Loucy (cell line): Measurements from ENCODE around the gene DPF3.

Source experiments
- H2AFZ ChIP-seq: fragments of 200-600 bp; sonication (generic); 2 replicates; pipeline ENCODE4 v1.6.0; 2016; ENCODE audit warnings: antibody characterized with exemption, mild to moderate bottlenecking, low read length, moderate library complexity
- H3F3A ChIP-seq: fragments of 200-600 bp; 2 replicates; pipeline ENCODE4 v1.6.0; 2016; ENCODE audit warnings: antibody characterized with exemption, low read depth, mild to moderate bottlenecking
- H3K27me3 ChIP-seq: fragments of 200-600 bp; sonication (generic); 2 replicates; pipeline ENCODE4 v1.6.1; 2014; ENCODE audit warnings: low read length, mild to moderate bottlenecking; ENCODE audit not compliant: insufficient read depth, poor library complexity, severe bottlenecking
- H3K36me3 ChIP-seq: fragments of 200-600 bp; sonication (generic); 2 replicates; pipeline ENCODE4 v1.6.1; 2016; ENCODE audit warnings: low read length; ENCODE audit not compliant: insufficient read depth
- H3K4me1 ChIP-seq: fragments of 200-600 bp; sonication (generic); 2 replicates; pipeline ENCODE4 v1.5.1; 2014; ENCODE audit warnings: low read length, mild to moderate bottlenecking; ENCODE audit not compliant: insufficient read depth, poor library complexity, severe bottlenecking
- H3K4me2 ChIP-seq: fragments of 200-600 bp; sonication (generic); 2 replicates; pipeline ENCODE4 v1.6.0; 2014; ENCODE audit warnings: antibody characterized with exemption, low read length, low read depth, mild to moderate bottlenecking; ENCODE audit not compliant: poor library complexity, severe bottlenecking
- H3K4me3 ChIP-seq: fragments of 200-600 bp; sonication (generic); 2 replicates; pipeline ENCODE4 v1.5.1; 2014; ENCODE audit warnings: low read length, mild to moderate bottlenecking, mixed read lengths; ENCODE audit not compliant: poor library complexity, severe bottlenecking
- H3K79me2 ChIP-seq: fragments of 200-600 bp; sonication (generic); 2 replicates; pipeline ENCODE4 v1.6.1; 2014; ENCODE audit warnings: low read length; ENCODE audit not compliant: insufficient read depth
- H3K9ac ChIP-seq: fragments of 200-600 bp; sonication (generic); 2 replicates; pipeline ENCODE4 v1.6.0; 2014; ENCODE audit warnings: mild to moderate bottlenecking, low read depth, low read length, moderate library complexity; ENCODE audit not compliant: poor library complexity, severe bottlenecking
- H3K9me2 ChIP-seq: fragments of 200-600 bp; sonication (generic); replicated peaks from 2 replicates; pipeline ENCODE4 v1.6.1; 2016; ENCODE audit warnings: low read depth, low read length, mixed read lengths
- H3K9me3 ChIP-seq: fragments of 200-600 bp; sonication (generic); 2 replicates; pipeline ENCODE4 v1.6.1; 2014; ENCODE audit warnings: mild to moderate bottlenecking, antibody characterized with exemption, low read length, low read depth; ENCODE audit not compliant: insufficient read depth
- H4K20me1 ChIP-seq: fragments of 200-600 bp; sonication (generic); 2 replicates; pipeline ENCODE4 v1.6.0; 2014; ENCODE audit warnings: antibody characterized with exemption, low read length, mild to moderate bottlenecking; ENCODE audit not compliant: insufficient read depth, poor library complexity, severe bottlenecking
- CTCF ChIP-seq: fragments of 200-600 bp; sonication (generic); conservative IDR thresholded peaks from 2 replicates; pipeline ENCODE4 v1.5.1; 2014; ENCODE audit warnings: mild to moderate bottlenecking, antibody characterized with exemption, low read length
- EZH2phosphoT487 ChIP-seq: fragments of 200-600 bp; IDR thresholded peaks from 2 replicates; pipeline ENCODE4 v1.6.1; 2018; ENCODE audit warnings: antibody characterized with exemption, mild to moderate bottlenecking, moderate library complexity, borderline replicate concordance

DPF3 gene

DNA sequence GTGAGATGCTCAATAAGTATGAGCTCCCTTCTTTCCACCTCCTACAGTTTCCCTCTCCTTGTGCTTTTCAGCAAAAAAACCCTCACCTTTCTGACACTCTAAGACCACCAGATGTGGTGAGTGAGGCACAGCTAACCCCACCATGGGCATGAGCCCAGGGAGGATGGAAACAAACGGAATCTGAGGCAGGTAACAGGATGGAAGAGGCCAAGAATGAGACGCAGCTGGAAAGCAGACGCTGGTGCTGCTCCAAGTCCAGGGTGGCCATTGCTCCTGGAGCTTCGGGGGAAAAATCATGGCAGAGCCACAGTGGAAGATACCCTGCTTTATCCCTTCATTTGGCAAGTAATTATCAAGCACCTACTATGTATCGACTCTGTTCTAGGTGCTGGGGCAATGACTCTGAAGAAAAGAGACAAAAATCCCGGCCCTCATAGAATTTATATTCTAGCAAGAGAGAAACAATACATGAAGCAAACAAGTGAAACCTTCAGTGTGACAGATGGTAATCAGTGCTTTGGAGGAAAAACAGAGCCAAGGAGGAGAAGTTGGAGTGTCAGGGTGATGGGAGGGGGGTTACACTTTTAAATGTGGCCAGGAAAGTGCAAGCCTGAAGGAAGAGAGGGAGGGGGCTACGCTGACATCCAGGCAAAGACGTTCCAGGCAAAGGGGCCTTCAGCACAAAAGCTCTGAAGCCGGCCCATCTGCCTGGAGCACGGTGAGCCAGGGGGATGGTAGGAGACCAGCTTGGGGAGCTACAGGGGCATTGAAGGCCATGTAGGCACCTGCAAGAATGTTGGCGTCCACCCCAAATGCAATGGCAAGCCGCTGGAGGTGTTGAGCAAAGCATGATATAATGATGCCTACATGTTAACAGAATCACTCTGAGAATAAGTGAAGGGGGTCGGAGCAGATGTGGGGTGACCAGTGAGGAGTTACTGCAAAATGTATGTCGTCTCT, 154.2 kb downstream of the DPF3 start:
- Histone ChIP-seq H3K27me3 (no peaks in the 10 kb centered on the region), H3K4me1 (no peaks in the 10 kb centered on the region), H3K9ac (no peak overlapping the region), H2AFZ (no peak overlapping the region), H3F3A (no peaks in the 10 kb centered on the region), H4K20me1 (peaks cover 3% of the 10 kb centered on the region), H3K79me2 (peaks cover 35% of the 10 kb centered on the region), H3K4me2 (no peak overlapping the region), H3K36me3 (peaks cover 77% of the 10 kb centered on the region; the same call in 1 of the 2 replicates), H3K9me2 (no peaks in the 10 kb centered on the region), H3K4me3 (no peak overlapping the region), H3K9me3 (no peaks in the 10 kb centered on the region)
- TF ChIP-seq CTCF (no peak), EZH2phosphoT487 (no peak)

DNA sequence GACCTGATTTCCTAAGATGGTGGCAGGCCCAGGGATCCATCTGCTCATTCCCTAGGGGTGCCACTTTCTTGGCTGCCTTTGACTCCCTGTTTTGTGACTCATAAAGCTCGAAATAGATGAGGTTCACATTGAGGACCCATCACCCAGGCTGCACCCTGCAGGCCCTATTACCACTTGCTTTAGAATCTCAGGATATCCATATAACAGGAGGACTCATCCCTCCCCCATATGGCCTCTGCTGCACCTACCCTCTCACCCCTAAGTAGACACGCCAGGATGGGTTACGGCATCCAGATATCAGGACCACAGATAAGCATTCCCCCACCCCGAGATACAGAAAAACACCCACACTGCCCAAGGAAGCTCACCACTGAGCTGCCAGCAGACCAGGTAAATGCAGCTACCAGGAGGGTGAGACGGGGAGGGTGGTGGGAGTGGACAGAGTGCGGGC, 155.7 kb downstream of the DPF3 start:
- no peaks in the 10 kb centered on the region for H3K9me3 ChIP-seq
- no peak overlapping the region for H3K4me3 ChIP-seq
- no peak for TF ChIP-seq CTCF
- TF ChIP-seq EZH2phosphoT487: no peak
- no peak overlapping the region for H3K4me2 ChIP-seq
- no peaks in the 10 kb centered on the region for H3K9me2 ChIP-seq
- peaks cover 3% of the 10 kb centered on the region for H4K20me1 ChIP-seq
- no peak overlapping the region for H2AFZ ChIP-seq
- H3K27me3 ChIP-seq: no peaks in the 10 kb centered on the region
- H3K79me2 ChIP-seq: peaks cover 44% of the 10 kb centered on the region
- no peaks in the 10 kb centered on the region for H3F3A ChIP-seq
- peaks cover 67% of the 10 kb centered on the region; the same call in 1 of the 2 replicates for H3K36me3 ChIP-seq
- no peak overlapping the region for H3K9ac ChIP-seq
- H3K4me1 ChIP-seq: no peaks in the 10 kb centered on the region

- no peaks in the 10 kb centered on the region for H3K27me3 ChIP-seq
- no peak overlapping the region for H3K9ac ChIP-seq
- H2AFZ ChIP-seq: no peak overlapping the region
- TF ChIP-seq EZH2phosphoT487: no peak
- no peaks in the 10 kb centered on the region for H3K9me2 ChIP-seq
- H3K9me3 ChIP-seq: no peaks in the 10 kb centered on the region
- no peak overlapping the region for H3K4me3 ChIP-seq
- peaks cover 3% of the 10 kb centered on the region for H4K20me1 ChIP-seq
- H3K36me3 ChIP-seq: peaks cover 63% of the 10 kb centered on the region; the same call in 1 of the 2 replicates
- H3K79me2 ChIP-seq: peaks cover 44% of the 10 kb centered on the region
- H3F3A ChIP-seq: no peaks in the 10 kb centered on the region
- H3K4me2 ChIP-seq: no peak overlapping the region
- H3K4me1 ChIP-seq: no peaks in the 10 kb centered on the region
Observed at GRCh38 chr14:72737560-72737943, 156.3 kb downstream of the DPF3 start.
